Stomach (tissue), 4 donors: ENCODE results near the gene RPL10A.

ENCODE experiments used
- CTCF ChIP-seq, 7 experiments: fragments of 450-650 bp in 4 of 7; fragments of 200-600 bp in 3 of 7; sonication (generic) in 3 of 7; IDR thresholded peaks; one replicate each; pipeline ENCODE4 v1.5.1; 2016 to 2019; ENCODE audit warnings: antibody characterized with exemption in 7 of 7, control low read depth in 2 of 7, mild to moderate bottlenecking in 1 of 7
- EP300 ChIP-seq: sonication (generic); formaldehyde crosslinking; IDR thresholded peaks from one replicate; pipeline ENCODE4 v1.6.1; 2017; ENCODE audit warnings: antibody characterized with exemption
- POLR2A ChIP-seq, 4 donors: fragments of 450-650 bp; IDR thresholded peaks; one replicate each; pipeline ENCODE4 v1.6.1; 2016; ENCODE audit warnings: antibody characterized with exemption in 4 of 4, control low read depth in 2 of 4, mild to moderate bottlenecking in 1 of 4, moderate library complexity in 1 of 4
- POLR2AphosphoS5 ChIP-seq, 3 donors: sonication (generic); formaldehyde crosslinking; IDR thresholded peaks; one replicate each; pipeline ENCODE4 v1.6.1; 2016; ENCODE audit warnings: antibody characterized with exemption in 3 of 3

- TF ChIP-seq POLR2A (IDR thresholded peaks at IDR 0.05) (no peak), CTCF (IDR thresholded peaks at IDR 0.05) (no peak), POLR2AphosphoS5 (IDR thresholded peaks at IDR 0.05) (no peak), EP300 (no peak)
Observed at GRCh38 chr6:35493307-35493983, 25.2 kb downstream of the RPL10A start.
